GM12892 (cell line): ENCODE measurements around the gene GSTO2.

Experiments
- DNase-seq: peaks from one replicate; pipeline ENCODE4 v3.0.0; 2011; ENCODE audit not compliant: insufficient read length
- FAIRE-seq: peaks from 2 replicates; lab custom pipeline; 2011; peaks lifted over from hg19 to GRCh38; lab: Jason Lieb, UNC
- POLR2A ChIP-seq: IDR thresholded peaks from 2 replicates; pipeline ENCODE4 v1.6.1; 2011; ENCODE audit warnings: low read depth, low read length, control low read depth
- POLR2AphosphoS5 ChIP-seq: IDR thresholded peaks from 2 replicates; pipeline ENCODE4 v1.6.1; 2011; ENCODE audit warnings: low read depth, low read length, control low read depth
- TAF1 ChIP-seq: IDR thresholded peaks from 2 replicates; pipeline ENCODE4 v1.6.1; 2011; ENCODE audit warnings: low read depth, mild to moderate bottlenecking, control low read depth, low read length, borderline replicate concordance

Gene GSTO2

DNA sequence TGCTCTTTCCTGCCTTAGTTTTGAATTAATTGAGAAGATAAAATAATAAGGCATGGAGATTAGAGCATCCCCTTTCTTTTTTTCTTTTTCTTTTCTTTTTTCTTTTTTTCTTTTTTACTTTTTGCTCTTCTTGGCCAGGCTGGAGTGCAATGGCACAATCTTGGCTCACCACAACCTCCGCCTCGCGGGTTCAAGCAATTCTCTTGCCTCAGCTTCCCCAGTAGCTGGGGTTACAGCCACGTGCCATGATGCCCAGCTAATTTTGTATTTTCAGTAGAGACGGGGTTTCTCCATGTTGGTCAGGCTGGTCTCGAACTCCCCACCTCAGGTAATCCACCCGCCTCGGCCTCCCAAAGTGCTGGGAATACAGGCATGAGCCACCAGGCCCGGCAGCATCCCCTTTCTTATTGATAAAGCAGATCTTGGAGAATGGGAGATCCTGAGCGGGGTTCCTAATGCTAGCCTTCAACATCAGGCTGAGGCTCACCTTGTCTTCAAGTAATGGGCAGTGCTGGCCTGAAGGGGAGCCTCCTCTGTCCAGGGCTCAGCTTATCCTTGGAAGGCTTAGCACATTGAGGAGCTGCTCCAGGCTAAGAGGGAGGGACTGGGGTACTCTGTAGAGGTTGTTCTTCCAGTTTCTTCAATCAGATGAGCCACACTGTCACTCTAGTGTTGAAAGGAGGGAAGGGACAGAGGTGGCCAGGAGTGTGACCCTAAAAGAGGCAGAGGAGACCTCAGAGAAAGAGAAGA, 27.9 kb downstream of the GSTO2 start:
- DNase-seq, result no peak
- TF ChIP-seq POLR2A, result no peak
- no peak for TF ChIP-seq TAF1
- TF ChIP-seq POLR2AphosphoS5, result no peak
- FAIRE-seq, result no peak

DNA sequence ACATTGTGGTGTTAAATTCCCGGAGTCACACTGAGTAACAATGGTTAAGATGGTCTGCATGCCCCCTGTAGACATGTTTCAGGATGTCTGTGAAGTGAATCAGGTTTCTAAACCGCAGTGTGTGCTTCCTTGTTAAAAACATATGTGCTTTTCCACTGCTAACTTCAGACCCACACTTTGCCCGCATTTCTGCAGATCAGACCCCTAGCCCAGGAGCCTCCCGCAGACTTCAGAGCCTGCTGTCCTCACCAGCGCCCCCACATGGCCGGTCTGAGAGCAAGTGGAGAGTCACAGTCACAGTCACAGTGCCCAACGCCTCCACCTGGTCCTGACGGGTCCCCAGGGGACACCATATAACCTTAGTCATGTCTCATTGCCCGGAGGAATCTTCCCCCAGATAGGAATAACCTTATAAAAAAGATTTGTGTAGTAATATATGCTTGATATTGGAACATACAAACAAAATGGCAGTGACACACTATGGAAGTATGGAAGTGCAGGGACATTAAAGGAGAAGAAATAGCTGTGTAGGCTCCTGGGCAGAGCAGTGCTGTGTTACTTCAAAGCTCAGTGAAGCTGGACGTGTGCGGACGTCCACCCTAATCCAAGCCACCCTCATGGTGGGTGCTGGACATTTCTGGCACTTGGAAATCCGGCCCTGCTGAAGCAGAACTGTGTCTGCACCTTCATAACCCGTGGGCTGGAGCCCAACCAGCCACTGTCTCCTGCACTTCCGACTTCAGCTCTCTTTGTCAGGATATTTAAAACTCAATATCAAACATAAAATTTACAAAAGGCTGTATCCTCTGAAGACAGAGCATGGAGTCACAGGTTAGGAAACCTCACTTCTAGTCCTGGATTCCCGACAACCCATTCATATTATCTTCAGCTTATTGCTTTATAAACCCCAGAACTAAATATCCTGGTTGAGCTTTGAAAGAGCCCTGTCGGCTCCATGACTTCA, 29.0 kb downstream of the GSTO2 start:
- DNase-seq, result no peak
- no peak for FAIRE-seq
- TF ChIP-seq POLR2A (no peak), POLR2AphosphoS5 (no peak), TAF1 (no peak)

DNA sequence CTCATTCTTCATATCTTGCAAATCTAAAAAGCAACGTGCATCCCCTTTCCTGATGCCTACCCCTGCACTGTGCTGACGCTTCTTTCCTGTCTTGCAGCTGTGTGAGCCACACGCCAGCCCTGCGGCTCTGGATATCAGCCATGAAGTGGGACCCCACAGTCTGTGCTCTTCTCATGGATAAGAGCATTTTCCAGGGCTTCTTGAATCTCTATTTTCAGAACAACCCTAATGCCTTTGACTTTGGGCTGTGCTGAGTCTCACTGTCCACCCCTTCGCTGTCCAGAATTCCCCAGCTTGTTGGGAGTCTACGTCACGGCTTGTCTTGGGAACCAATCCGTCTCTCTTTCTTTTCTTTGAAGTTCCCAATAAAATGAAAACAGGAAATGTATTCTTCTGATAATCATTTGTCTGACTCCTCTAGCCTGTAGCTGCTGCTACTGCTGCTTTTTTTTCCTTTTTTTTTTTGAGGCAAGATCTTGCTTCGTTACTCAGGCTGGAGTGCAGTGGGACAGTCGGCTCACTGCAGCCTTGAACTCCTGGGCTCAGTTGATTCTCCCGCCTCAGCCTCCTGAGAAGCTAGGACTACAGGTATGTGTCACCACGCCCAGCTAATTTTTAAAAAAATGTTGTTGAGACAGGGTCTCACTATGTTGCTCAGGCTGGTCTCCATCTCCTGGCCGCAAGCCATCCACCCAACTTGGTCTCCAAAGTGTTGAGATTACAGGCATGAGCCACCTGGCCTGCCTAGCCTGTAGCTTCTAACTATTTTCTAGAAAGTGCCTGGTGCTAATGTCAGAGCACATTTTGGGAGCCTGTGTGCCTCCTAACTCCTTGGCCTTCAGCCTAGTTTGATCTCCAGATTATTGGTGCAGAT, 30.3 kb downstream of the GSTO2 start:
- FAIRE-seq, result no peak
- TF ChIP-seq POLR2A, result no peak
- no peak for TF ChIP-seq POLR2AphosphoS5
- no peak for TF ChIP-seq TAF1
- no peak for DNase-seq

DNA sequence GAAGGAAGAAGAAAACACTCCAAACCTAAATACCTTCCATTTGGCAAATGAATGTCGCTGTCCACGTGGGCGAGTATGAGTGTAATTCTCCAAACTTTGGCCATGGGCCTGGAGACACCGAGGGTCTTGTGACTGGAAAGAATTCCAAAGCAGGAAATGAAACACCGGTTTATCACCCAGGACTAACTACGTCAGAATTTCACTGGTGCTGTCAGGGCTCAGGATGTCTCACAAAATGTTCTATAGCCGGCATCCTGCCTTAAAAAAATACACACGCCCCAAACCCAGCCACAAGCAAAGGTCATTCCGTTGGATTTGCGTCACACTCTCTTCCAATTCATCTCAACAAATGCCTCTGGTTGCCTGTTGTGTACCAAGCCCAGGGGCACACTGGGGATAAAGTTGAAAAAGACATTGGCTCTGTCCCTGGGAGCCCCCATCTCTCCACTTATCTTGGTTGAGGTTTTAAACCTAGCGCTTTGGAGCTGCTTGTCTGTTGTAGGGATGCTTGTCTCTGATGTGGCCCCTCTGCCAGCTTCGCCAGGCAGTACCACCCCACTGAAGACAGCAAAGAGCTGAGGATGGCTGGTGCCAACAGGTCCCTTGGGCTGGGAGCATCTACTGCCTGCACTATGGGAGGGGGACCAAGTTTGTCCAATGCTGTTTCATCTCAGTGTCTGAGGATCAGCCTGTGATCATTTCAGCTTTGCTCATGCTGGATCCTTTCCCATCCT, 31.2 kb downstream of the GSTO2 start:
- TF ChIP-seq TAF1 (no peak), POLR2AphosphoS5 (no peak)
- no peak for FAIRE-seq
- no peak for DNase-seq

DNA sequence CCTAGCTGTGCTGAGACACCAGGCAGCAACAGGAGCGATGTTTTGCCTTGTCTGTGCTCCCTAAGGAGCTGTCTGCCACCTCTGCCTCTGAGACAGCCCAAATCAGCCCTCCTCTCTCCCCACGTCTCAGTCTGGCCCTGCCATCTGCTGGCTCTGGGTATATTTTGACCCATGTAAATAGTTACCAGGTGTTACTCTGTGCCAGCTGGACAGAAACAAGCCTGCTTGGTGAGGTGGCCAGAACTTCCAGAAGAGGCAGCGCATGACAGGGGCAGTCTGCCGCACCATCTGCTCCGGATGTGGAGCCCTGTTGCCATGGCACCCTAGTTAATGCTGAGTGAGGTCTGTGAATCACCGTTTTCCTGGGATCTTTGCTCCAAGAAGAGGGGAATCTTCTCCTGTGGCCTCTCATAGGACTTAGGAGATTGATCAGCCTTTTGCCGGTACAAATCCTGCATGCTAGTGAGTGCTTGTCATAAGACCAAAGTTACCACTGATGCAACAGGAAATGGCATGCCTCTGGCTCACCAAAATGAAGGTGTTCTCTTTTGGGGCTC, 31.8 kb downstream of the GSTO2 start:
- FAIRE-seq (no peak), DNase-seq (no peak)
- TF ChIP-seq POLR2A (no peak), TAF1 (no peak), POLR2AphosphoS5 (no peak)

DNA sequence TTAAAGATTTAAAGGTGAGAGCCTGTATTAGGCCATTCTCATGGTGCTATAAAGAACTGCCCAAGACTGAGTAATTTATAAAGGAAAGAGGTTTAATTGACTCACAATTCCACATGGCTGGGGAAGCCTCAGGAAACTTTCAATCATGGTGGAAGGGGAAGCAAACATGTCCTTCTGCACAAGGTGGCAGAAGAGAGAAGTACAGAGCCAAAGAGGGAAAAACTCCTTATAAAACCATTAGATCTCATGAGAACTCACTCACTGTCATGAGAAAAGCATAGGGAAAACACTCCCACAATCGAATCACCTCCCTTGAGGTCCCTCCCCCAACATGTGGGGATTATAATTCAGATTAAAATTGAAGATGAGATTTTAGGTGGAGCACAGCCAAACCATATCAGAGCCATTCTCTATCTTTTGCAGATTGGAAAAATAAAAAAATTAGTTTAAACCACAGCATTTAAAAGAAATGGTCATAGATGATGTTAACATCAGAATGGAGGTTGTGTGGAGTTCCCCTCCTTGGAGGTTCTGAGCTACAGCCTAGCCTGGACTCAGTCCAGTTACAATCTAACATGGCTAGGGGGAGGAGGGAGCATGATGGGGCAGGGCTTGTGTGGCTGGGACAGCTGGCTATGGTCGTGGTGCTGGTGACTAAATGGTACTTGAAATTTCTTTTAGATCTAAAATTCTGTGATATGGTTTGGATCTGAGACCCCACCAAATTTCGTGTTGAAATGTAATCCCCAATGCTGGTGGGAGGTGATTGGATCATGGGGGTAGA, 33.1 kb downstream of the GSTO2 start:
- DNase-seq, result no peak
- TF ChIP-seq POLR2AphosphoS5, result no peak
- FAIRE-seq, result no peak

DNA sequence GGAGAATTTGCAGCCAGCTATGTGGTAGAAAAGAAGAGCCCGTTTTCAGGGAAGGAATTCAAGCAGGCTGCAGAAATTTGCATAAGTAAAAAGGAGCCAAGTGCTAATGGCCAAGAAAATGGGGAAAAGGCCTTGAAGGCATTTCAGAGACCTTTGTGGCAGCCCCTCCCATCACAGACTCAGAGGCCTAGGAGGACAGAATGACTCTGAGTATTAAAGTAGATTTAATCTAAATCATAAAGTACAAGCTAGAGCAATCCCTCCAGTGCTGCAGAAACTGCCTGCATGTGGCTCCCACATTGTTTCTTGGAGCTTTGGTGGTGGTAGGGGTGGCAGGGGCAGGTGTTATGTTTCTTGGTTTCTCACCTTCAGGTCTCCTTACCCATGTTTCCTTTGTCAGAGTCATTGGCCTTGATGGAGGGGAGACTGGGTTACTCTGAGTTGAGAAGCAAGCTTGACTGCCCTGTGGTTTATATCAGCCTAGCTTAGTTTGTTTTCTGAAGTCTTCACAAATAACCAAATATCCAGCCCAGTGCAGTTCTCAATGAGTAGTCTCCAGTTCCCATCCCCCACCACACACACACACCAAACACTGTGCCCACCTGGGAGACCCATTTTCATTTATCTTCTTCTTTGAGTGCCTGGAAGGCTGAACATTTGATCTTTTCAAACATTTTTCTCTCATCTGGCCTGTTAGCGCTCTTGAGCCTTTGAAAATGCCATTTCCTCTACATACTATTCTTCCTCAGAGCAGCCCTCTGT, 34.8 kb downstream of the GSTO2 start:
- TF ChIP-seq TAF1 (no peak), POLR2A (no peak), POLR2AphosphoS5 (no peak)
- FAIRE-seq (no peak), DNase-seq (no peak)

DNA sequence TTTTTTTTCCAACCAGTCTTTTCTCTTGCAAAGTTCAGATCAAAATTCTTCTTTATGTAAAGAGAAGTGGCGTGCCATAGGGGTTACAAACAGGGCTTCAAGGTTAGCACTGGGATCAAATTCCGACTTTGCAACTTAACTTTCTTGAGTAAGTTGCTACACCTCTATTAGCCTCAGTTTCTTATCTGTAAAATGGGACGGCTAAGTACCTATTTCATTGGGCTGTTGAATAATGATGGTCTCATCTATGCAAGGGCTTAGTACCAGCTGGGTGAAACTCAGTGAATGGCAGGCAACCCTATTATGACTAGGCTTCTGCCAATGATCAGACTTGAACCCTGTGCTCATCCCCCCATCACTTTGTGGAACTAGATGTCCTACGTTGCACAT, 35.4 kb downstream of the GSTO2 start:
- FAIRE-seq (no peak), DNase-seq (no peak)
- no peak for TF ChIP-seq POLR2AphosphoS5
- TF ChIP-seq POLR2A, result no peak

DNA sequence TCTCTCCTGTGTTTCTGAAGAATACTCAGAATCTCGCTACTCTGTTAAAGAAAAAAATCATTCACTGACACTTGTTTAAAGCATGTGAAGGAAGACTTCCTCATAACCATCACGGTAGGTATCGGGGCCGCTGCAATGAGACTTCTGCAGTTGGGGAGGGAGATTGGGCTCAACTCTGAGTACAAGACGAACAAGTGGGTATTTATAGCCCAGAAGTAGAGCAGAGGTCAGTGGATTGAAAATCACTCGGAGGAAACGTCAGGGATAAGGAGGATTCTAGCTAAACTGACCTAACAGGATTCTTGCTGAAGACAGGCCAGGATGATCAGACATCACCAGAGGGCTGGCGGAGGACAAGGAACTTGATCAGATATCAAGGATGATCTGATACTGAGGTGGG, 35.9 kb downstream of the GSTO2 start:
- DNase-seq, result no peak
- FAIRE-seq, result no peak

More for the DNA sequence above, 35.9 kb downstream of the GSTO2 start:
- TF ChIP-seq POLR2A (no peak), POLR2AphosphoS5 (no peak), TAF1 (no peak)
